Cardiac fibroblast (primary cell): ENCODE measurements around the gene MST1R.
A peak's percentile ranks its signal among the peaks of the same experiment; 100 is the strongest.

Experiments
- DNase-seq, 2 donors: peaks; one replicate each; pipeline versions ENCODE4 v3.0.0 to v3.0.0-alpha.2; 2010; ENCODE audit warnings: low read depth in 2 of 2
- H3K4me3 ChIP-seq, 2 donors: replicated peaks in 1 of 2; 1 replicate in 1 of 2; 2 replicates in 1 of 2; pipeline ENCODE4 v1.5.1; 2011; ENCODE audit warnings: low read depth in 2 of 2, low read length in 2 of 2, mild to moderate bottlenecking in 2 of 2, moderate library complexity in 1 of 2
- TF ChIP-seq, protein P1 (sequence below): IDR thresholded peaks from one replicate; pipeline ENCODE4 v1.5.1; 2011; ENCODE audit warnings: low read depth, mild to moderate bottlenecking, low read length, inconsistent platforms

Gene MST1R

DNA sequence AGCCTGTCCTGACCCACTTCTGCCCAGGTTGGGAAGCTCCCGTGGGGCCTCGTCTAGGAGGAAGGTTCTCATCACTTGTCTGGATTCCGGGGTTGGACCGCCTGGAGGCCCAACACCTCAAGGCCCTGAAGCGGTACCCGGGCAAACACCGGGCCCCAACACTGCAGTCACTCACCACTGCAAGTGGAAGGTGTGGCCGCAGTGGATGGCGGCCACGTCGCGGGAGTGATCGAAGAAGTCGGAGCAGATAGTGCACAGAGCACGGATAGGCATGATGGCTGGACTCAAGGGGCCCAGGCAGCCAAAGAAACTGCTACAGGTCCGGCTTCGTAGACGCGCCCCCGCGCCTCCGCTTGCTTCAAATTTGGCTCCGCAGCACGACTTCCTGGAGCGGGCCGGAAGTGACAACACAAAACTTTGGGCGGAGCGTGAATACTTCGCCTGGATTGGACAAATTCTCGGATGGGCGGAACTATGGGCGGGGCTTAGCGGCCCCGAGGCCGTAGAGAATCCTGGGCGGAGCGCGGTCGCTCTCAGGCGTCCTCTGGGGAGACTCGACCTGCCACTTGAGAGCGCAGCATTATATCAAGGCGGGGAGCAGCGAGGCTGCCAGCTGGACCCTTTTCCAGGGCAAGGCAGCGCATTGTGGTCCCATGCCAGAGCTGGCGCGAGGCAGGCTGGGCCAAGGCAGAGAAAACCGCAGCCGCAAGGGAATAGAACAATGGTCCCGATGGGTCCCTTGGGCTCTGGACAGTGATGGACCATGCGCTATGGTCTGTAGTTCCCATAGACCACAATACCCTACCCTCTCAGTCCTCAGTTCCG lies 47.3 kb downstream of the MST1R start, which contains the start of gene TRAIP:
TSS of gene TRAIP (minus strand) at position 384 of the 825 bp plus-strand sequence. CDS start at position 273, 111 bp downstream.
- TF ChIP-seq, protein P1, sequence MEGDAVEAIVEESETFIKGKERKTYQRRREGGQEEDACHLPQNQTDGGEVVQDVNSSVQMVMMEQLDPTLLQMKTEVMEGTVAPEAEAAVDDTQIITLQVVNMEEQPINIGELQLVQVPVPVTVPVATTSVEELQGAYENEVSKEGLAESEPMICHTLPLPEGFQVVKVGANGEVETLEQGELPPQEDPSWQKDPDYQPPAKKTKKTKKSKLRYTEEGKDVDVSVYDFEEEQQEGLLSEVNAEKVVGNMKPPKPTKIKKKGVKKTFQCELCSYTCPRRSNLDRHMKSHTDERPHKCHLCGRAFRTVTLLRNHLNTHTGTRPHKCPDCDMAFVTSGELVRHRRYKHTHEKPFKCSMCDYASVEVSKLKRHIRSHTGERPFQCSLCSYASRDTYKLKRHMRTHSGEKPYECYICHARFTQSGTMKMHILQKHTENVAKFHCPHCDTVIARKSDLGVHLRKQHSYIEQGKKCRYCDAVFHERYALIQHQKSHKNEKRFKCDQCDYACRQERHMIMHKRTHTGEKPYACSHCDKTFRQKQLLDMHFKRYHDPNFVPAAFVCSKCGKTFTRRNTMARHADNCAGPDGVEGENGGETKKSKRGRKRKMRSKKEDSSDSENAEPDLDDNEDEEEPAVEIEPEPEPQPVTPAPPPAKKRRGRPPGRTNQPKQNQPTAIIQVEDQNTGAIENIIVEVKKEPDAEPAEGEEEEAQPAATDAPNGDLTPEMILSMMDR, result no peak
- peak within 1 kb of the TSS; percentile 70 to 82 for H3K4me3 ChIP-seq
- DNase-seq, result peak; percentile 92 to 94

DNA sequence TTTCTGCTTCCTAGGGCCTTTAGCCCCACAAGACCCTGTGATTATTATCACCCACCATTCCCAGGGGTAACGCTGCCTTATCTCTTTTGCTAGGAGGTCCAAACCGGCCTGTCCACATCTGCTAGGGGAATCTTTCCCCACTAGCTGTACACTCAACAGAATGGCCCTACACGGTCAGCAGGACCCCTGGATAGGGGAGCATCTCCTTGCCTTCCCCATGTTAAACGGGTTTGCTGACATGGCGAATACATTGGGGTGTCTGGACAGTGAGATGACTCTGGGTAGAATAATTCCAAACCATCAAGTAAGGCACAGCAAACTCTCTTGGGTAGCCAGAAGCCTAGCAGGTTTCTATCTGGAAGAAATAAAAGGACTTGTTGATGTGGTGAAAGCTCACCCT lies 48.0 kb downstream of the MST1R start:
- peak overlapping the region; percentile 70 to 82 for H3K4me3 ChIP-seq
- TF ChIP-seq, protein P1, result no peak
- DNase-seq, result no peak

DNA sequence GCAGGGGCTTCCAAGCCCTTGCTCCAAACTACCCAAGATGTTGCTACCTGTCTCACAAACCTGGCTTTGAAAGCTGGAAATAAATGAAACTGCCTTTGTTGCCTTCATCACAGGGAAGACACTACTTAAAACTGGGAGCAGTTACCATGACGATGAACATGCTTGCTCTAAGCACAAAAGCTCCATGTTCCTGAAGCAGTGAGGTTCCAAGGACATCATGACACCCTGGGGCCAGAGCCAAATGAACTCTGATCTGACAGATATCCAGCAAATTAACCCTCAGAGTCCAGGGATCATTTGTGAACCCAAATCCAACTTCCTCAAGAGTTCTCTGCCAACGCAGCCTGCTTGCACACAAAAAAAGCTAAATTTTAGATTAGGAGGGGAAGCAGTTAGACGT lies 58.0 kb downstream of the MST1R start:
- TF ChIP-seq, protein P1, result no peak
- no peak overlapping the region for H3K4me3 ChIP-seq
- no peak for DNase-seq

DNA sequence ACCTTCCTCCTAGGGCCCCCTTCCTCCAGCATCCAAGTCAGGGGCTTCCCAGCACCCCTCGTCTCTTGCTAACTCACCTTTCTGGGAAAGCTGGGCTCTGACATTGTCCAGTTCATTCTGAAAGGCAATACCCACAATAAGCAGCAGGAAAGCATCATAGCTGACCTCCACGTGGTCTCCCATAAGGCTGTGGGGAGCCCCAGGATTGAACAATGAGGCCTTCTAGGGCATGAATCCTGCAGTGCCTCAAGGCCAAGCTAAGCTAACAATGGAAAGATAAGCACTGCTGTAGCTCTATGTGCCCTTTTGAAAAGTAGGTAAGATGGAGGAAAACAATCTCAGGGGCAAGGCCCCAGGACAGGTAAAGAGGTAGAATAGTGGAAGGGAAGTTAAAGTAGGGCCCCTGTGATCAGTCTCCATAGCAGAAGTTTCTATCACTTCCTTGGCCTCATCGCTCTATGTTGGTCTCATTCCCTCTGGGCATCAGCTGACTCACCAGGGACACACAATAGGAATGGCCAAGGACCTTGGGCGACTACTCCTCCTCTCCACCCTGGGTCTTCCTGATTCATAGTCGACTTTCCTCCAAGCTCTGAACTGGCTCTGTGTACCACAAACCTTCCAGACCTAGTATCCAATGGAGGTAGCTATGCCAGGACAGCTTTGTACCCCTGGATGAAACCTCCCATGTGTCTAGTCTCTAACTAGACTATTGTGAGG lies 59.0 kb downstream of the MST1R start:
- no peak overlapping the region for H3K4me3 ChIP-seq
- TF ChIP-seq, protein P1, result no peak
- peak in 1 of 2 donors; percentile 28 for DNase-seq

DNA sequence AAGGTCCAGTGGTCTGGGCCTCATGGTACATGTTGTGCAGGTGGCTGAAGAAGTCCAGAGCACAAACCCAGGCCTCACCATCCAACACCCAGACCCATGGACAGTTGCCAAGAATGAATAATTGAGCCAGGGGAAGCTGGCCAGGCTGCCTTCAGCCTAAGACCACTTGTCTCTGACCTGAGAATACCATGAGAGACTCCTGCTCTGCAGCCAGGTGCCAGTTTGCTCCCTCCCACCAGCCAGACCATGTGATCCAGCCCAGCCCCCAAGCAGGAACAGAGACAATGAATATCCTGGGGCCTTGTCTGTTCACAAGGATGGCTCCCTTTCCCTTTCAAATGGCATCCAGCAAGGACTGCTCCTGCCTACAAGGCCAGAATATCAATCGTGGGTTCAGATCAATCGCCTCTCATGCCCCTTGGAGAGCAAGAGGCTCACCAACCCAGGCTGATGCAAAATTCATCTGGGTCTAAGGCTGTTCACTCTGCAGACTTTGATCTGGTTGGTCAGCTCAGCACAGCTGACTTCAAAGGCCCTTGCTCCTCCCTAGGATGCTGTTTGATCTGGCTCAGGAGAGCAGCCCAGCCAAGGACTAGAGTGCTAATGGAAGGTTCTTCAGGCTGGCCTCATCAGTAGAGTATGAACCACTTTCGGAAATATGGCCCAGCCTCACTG lies 60.7 kb downstream of the MST1R start:
- no peak for DNase-seq
- H3K4me3 ChIP-seq, result no peak overlapping the region
- TF ChIP-seq, protein P1, result no peak

DNA sequence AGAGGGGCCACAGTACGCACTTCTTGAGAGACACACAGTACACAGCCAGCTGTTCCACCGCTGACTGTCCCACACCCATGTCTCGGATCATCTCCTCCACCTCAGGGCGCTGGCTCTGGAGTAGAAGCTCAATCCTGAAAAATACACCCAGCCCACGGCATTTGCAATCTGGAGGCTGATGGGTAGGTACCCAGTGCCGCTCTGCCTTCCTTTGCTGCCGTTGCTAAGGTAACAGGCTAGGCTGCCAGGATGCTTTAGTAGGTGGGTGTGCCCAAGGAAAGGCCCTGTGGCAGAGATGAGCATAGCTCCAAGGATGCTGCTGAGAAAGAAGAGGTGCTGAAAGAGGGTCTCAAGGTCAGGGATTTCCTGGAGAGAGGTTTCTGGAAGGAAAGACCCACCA lies 61.9 kb downstream of the MST1R start:
- DNase-seq, result no peak
- no peak overlapping the region for H3K4me3 ChIP-seq
- TF ChIP-seq, protein P1, result no peak
